PC-3 (cell line): ENCODE measurements around the gene ABCB4. TPM values are rescaled to one million over a fixed set of nuclear protein-coding genes. Genes with fewer than 3 reads are reported as not detected.

Source experiments
- ATAC-seq: fragments of 200-7000 bp; cut with Tn5 transposase; 2 replicates; pipeline ENCODE4 v1.9.1; 2020; ENCODE audit warnings: mild to moderate bottlenecking, moderate library complexity
- BruUV-seq: library from RNA; stranded (reverse); fragments of 400-500 nt; replicated peaks from 2 replicates; lab custom pipeline; 2021; lab: Mats Ljungman, UMichigan
- CTCF ChIA-PET: fragments of 300-600 bp; sonication (Branson Sonifier 250); formaldehyde crosslinking; loops from one replicate; lab custom pipeline; 2022; ENCODE audit warnings: antibody characterized with exemption; lab: Charles Lee
- POLR2A ChIA-PET: fragments of 300-600 bp; sonication (Branson Sonifier 250); formaldehyde crosslinking; loops from one replicate; lab custom pipeline; 2022; ENCODE audit warnings: antibody characterized with exemption; ENCODE audit not compliant: unreplicated experiment; lab: Charles Lee
- DNase-seq: peaks from one replicate; pipeline ENCODE4 v3.0.0-alpha.2; 2015
- H2AFZ ChIP-seq: fragments of 300-600 bp; sonication (generic); 2 replicates; pipeline ENCODE4 v1.6.0; 2016; ENCODE audit warnings: antibody characterized with exemption, low read length
- H3F3A ChIP-seq: fragments of 300-600 bp; sonication (generic); one replicate; pipeline ENCODE4 v1.6.0; 2017; ENCODE audit warnings: antibody characterized with exemption, low read length, control low read depth, mild to moderate bottlenecking; ENCODE audit not compliant: unreplicated experiment
- H3K27ac ChIP-seq: fragments of 300-600 bp; sonication (generic); 2 replicates; pipeline ENCODE4 v1.5.1; 2016; ENCODE audit warnings: mild to moderate bottlenecking, low read length
- H3K27me3 ChIP-seq: fragments of 300-600 bp; sonication (generic); 2 replicates; pipeline ENCODE4 v1.6.1; 2016; ENCODE audit warnings: low read length, mixed read lengths
- H3K36me3 ChIP-seq: fragments of 300-600 bp; sonication (generic); 2 replicates; pipeline ENCODE4 v1.6.1; 2016; ENCODE audit warnings: low read depth, mixed run types, low read length, mixed read lengths
- H3K4me1 ChIP-seq: fragments of 300-600 bp; sonication (generic); 2 replicates; pipeline ENCODE4 v1.5.1; 2016; ENCODE audit warnings: low read length; ENCODE audit not compliant: insufficient read depth
- H3K4me2 ChIP-seq: fragments of 300-600 bp; sonication (generic); 2 replicates; pipeline ENCODE4 v1.6.0; 2016; ENCODE audit warnings: low read length
- H3K4me3 ChIP-seq: fragments of 300-600 bp; sonication (generic); 2 replicates; pipeline ENCODE4 v1.5.1; 2016; ENCODE audit warnings: mild to moderate bottlenecking, low read length, mixed read lengths
- H3K79me2 ChIP-seq: fragments of 300-600 bp; sonication (generic); 2 replicates; pipeline ENCODE4 v1.6.1; 2017; ENCODE audit warnings: low read length, mixed read lengths
- H3K9ac ChIP-seq: fragments of 300-600 bp; sonication (generic); 2 replicates; pipeline ENCODE4 v1.6.0; 2016; ENCODE audit warnings: mild to moderate bottlenecking, low read length
- H3K9me2 ChIP-seq: fragments of 300-600 bp; sonication (generic); replicated peaks from 2 replicates; pipeline ENCODE4 v1.6.1; 2016; ENCODE audit warnings: mixed run types, low read length, mixed read lengths
- H3K9me3 ChIP-seq: fragments of 300-600 bp; sonication (generic); 2 replicates; pipeline ENCODE4 v1.6.1; 2016; ENCODE audit warnings: low read length, mixed read lengths
- H4K20me1 ChIP-seq: fragments of 300-600 bp; sonication (generic); 2 replicates; pipeline ENCODE4 v1.6.1; 2016; ENCODE audit warnings: low read length, mixed read lengths
- EZH2 ChIP-seq: fragments of 300-600 bp; sonication (generic); IDR thresholded peaks from one replicate; pipeline ENCODE4 v1.6.1; 2017; ENCODE audit warnings: antibody characterized with exemption, mild to moderate bottlenecking, low read length; ENCODE audit not compliant: unreplicated experiment
- EZH2phosphoT487 ChIP-seq: fragments of 300-600 bp; sonication (generic); IDR thresholded peaks from 2 replicates; pipeline ENCODE4 v1.6.1; 2018; ENCODE audit warnings: mild to moderate bottlenecking, antibody characterized with exemption, low read length, borderline replicate concordance
- intact Hi-C: fragments of 100-400 bp; cut with micrococcal nuclease; formaldehyde crosslinking; loops from 2 replicates; pipeline ENCODE4 v1.9.0; 2023
- total RNA-seq: library from RNA; depleted of rRNA; stranded (reverse); fragments of >200 nt; gene quantifications from 2 replicates; pipeline ENCODE4 v1.2.3, GENCODE V29; 2014
- TF ChIP-seq, protein P1 (sequence below): fragments of 300-600 bp; sonication (generic); conservative IDR thresholded peaks from 2 replicates; pipeline ENCODE4 v1.5.1; 2017; ENCODE audit warnings: antibody characterized with exemption, low read depth, mild to moderate bottlenecking, low read length

The ABCB4 gene
- total RNA-seq, 1 experiment from 2014 or later: not detected

DNA sequence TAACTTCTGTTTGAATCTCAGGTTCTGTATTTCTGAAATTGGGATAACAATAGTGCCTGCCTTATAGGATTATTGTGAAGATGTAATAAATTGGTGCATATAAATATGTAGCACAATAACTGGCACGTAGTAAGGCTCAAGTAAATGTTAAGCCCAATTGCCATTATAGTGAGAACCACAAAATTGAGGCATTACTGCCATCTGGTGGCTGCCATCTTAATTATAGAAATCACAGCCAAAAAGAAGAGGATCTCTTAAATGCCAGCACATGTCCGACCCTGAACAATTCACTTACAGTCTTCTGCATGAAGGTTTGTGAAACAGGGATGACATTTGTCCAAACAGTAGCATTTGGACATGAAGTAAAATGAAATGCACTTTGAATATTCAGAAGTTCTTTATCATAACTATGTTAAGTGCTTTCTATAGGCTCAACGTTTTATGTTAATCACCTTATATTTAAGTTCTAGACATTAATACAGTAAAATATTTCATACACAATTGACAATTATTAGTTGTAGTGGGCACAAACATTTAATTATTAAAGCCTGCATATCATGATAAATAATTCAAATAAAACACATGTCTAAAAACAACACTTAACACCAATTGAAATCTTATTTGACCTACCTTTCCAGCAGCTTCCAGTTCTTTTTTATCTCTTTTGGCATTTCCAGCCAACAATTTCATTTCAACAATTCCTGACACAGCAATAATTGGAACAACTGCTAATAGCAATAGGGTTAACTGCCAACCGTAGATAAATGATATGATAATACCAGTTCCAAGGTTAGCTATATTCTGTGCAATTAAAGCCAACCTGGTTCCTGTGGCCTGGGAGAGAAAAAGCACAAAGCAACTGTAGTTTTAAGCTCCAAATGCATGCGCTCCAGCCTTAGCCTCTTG lies 58.5 kb downstream of the ABCB4 start:
- H4K20me1 ChIP-seq: no peaks in the 10 kb centered on the region
- H3K4me1 ChIP-seq: peaks cover 25% of the 10 kb centered on the region
- ATAC-seq: 0 out of 2 replicates have a peak, but pooled peaks have one; percentile 11
- peak; percentile 85 for DNase-seq
- no peak overlapping the region for H3K4me3 ChIP-seq
- 0 out of 2 replicates have a peak, but pooled peaks cover 7% of the 10 kb centered on the region for H3K27me3 ChIP-seq
- no peak overlapping the region for H3K4me2 ChIP-seq
- H3K9me3 ChIP-seq: no peaks in the 10 kb centered on the region
- intact Hi-C loops: loop anchor here (1.0 kb wide), 1 partner anchor 105 kb away; no protein-coding TSS in a partner anchor
- POLR2A ChIA-PET: interaction anchor here (0.6 kb wide), 1 partner anchor 58 kb away, joined by 3 read pairs; no protein-coding TSS in a partner anchor
- H3K9ac ChIP-seq: no peak overlapping the region
- H3K9me2 ChIP-seq: no peaks in the 10 kb centered on the region
- no peaks in the 10 kb centered on the region for H3K36me3 ChIP-seq
- no peak overlapping the region for H2AFZ ChIP-seq
- no peak for TF ChIP-seq EZH2phosphoT487
- no peak for TF ChIP-seq EZH2
- TF ChIP-seq, protein P1, sequence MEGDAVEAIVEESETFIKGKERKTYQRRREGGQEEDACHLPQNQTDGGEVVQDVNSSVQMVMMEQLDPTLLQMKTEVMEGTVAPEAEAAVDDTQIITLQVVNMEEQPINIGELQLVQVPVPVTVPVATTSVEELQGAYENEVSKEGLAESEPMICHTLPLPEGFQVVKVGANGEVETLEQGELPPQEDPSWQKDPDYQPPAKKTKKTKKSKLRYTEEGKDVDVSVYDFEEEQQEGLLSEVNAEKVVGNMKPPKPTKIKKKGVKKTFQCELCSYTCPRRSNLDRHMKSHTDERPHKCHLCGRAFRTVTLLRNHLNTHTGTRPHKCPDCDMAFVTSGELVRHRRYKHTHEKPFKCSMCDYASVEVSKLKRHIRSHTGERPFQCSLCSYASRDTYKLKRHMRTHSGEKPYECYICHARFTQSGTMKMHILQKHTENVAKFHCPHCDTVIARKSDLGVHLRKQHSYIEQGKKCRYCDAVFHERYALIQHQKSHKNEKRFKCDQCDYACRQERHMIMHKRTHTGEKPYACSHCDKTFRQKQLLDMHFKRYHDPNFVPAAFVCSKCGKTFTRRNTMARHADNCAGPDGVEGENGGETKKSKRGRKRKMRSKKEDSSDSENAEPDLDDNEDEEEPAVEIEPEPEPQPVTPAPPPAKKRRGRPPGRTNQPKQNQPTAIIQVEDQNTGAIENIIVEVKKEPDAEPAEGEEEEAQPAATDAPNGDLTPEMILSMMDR: peak; percentile 87
- H3K79me2 ChIP-seq: no peaks in the 10 kb centered on the region
- no TSS peak for BruUV-seq
- CTCF ChIA-PET: interaction anchor here (1.4 kb wide), 1 partner anchor 105 kb away, joined by 6 read pairs; no protein-coding TSS in a partner anchor
- H3K27ac ChIP-seq: no peak overlapping the region
- H3F3A ChIP-seq: no peaks in the 10 kb centered on the region

DNA sequence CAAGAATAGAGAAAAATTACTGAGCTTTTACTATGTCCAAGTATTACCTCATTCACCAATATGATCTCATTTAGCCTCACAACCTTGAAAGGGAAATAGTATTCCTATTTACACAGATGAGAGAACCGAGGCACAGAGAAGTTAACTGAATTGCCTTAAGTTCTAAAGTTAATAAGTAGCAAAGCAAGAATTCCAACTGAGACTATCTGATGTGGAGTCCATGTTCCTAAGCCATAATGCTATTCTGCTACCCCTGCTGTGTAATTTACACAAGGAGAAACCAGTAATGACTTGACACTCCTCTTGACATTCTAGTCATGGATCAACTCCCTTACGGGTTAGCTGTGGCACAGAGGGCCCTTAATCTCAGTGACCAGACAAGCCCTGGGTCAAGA lies 60.7 kb downstream of the ABCB4 start:
- no peak overlapping the region for H3K9ac ChIP-seq
- ATAC-seq (no peak), DNase-seq (peak; percentile 9)
- peak overlapping the region; percentile 21 for H3K4me2 ChIP-seq
- no TSS peak for BruUV-seq
- no peaks in the 10 kb centered on the region for H3K9me3 ChIP-seq
- no peaks in the 10 kb centered on the region for H3F3A ChIP-seq
- peak overlapping the region; percentile 74 for H3K27ac ChIP-seq
- H3K36me3 ChIP-seq: no peaks in the 10 kb centered on the region
- H3K4me1 ChIP-seq: peaks cover 25% of the 10 kb centered on the region
- POLR2A ChIA-PET: interaction anchor here (0.7 kb wide), 1 partner anchor 13 kb away, joined by 7 read pairs; no protein-coding TSS in a partner anchor
- H3K79me2 ChIP-seq: no peaks in the 10 kb centered on the region
- H3K27me3 ChIP-seq: no peaks in the 10 kb centered on the region
- no peak overlapping the region for H3K4me3 ChIP-seq
- CTCF ChIA-PET: interaction anchor here (0.5 to 1.9 kb wide), 6 partner anchors 21 to 840 kb away, joined by 3 to 7 read pairs (median 6); no protein-coding TSS in a partner anchor
- intact Hi-C loops: loop anchor here (1.0 kb wide), 2 partner anchors 16 to 69 kb away; partner anchors contain the start of gene CROT
- H3K9me2 ChIP-seq: no peaks in the 10 kb centered on the region
- H2AFZ ChIP-seq: no peak overlapping the region
- TF ChIP-seq, protein P1: no peak
- no peak for TF ChIP-seq EZH2phosphoT487
- TF ChIP-seq EZH2: no peak
- no peaks in the 10 kb centered on the region for H4K20me1 ChIP-seq
